K562 (cell line): ENCODE data around the gene NAT10. TPM values are rescaled to one million over a fixed set of nuclear protein-coding genes. Genes with fewer than 3 reads are reported as not detected.

ENCODE experiments used
- ATAC-seq: fragments of 200-7000 bp; cut with Tn5 transposase; 3 replicates; pipeline ENCODE4 v1.9.1; 2020; ENCODE audit warnings: moderate library complexity
- BruUV-seq: library from RNA; stranded (reverse); fragments of 400-500 nt; replicated peaks from 2 replicates; lab custom pipeline; 2021; lab: Mats Ljungman, UMichigan
- CTCF ChIA-PET: fragments of 300-600 bp; formaldehyde crosslinking; extraction: SDS; loops from one replicate; lab custom pipeline; 2021; ENCODE audit warnings: low intra/inter-chr PET ratio; lab: Yijun Ruan, JAX
- POLR2A ChIA-PET: fragments of 300-600, 350-650 bp; sonication (Branson Sonifier 250); formaldehyde crosslinking; extraction: SDS; loops from one replicate; lab custom pipeline; 2021; ENCODE audit warnings: antibody characterized with exemption, inconsistent platforms; lab: Yijun Ruan, JAX
- DNase-seq, 4 experiments: peaks; one replicate each; pipeline versions ENCODE4 v3.0.0 to v3.0.0-alpha.2; 2011 to 2018; ENCODE audit warnings: low spot score in 3 of 4, mixed read lengths in 3 of 4; ENCODE audit errors: extremely low read depth in 1 of 4
- FAIRE-seq: peaks from 2 replicates; lab custom pipeline; 2011; peaks lifted over from hg19 to GRCh38; lab: Jason Lieb, UNC
- H2AFZ ChIP-seq: 2 replicates; pipeline ENCODE4 v1.6.0; 2011; ENCODE audit warnings: low read depth, low read length, control low read depth, inconsistent platforms
- H3K27ac ChIP-seq: fragments of 200-600 bp; 3 replicates; pipeline ENCODE4 v1.8.0; 2011; ENCODE audit warnings: low read depth, mild to moderate bottlenecking, control low read depth, inconsistent platforms, low read length, moderate library complexity, mixed read lengths; ENCODE audit errors: extremely low read depth
- H3K27me3 ChIP-seq, 2 experiments: fragments of 300-600 bp in 1 of 2; 2 replicates in 1 of 2; 3 replicates in 1 of 2; pipeline versions ENCODE4 v1.6.0 to v1.8.0; 2011; ENCODE audit warnings: inconsistent platforms in 2 of 2, low read length in 2 of 2, mild to moderate bottlenecking in 1 of 2, mixed read lengths in 1 of 2, moderate library complexity in 1 of 2; ENCODE audit not compliant: control insufficient read depth in 2 of 2, insufficient read depth in 2 of 2
- H3K36me3 ChIP-seq: fragments of 300-600 bp; 3 replicates; pipeline ENCODE4 v1.8.0; 2011; ENCODE audit warnings: mild to moderate bottlenecking, low read length, inconsistent platforms; ENCODE audit not compliant: control insufficient read depth, insufficient read depth
- H3K4me1 ChIP-seq, 2 experiments: fragments of 200-600 bp in 1 of 2; replicated peaks in 1 of 2; 2 replicates in 1 of 2; 3 replicates in 1 of 2; pipeline versions ENCODE4 v1.5.1 to v1.8.0; 2011; ENCODE audit warnings: inconsistent platforms in 2 of 2, low read length in 2 of 2, mild to moderate bottlenecking in 1 of 2, mixed read lengths in 1 of 2, moderate library complexity in 1 of 2; ENCODE audit not compliant: control insufficient read depth in 2 of 2, insufficient read depth in 2 of 2
- H3K4me2 ChIP-seq: 2 replicates; pipeline ENCODE4 v1.6.1; 2011; ENCODE audit warnings: low read length, control low read depth, inconsistent platforms, mixed read lengths; ENCODE audit not compliant: insufficient read depth
- H3K4me3 ChIP-seq: fragments of 200-600 bp; sonication (generic), shearing (Covaris generic); 2 replicates; pipeline ENCODE4 v1.5.1; 2016; ENCODE audit warnings: control low read depth, inconsistent platforms
- H3K79me2 ChIP-seq: fragments of 200-600 bp; 3 replicates; pipeline ENCODE4 v1.8.0; 2011; ENCODE audit warnings: low read length, inconsistent platforms; ENCODE audit not compliant: control insufficient read depth, insufficient read depth
- H3K9ac ChIP-seq, 2 experiments: 2 replicates each; pipeline versions ENCODE4 v1.6.0 to v1.6.1; 2011; ENCODE audit warnings: low read depth in 2 of 2, low read length in 2 of 2, control low read depth in 1 of 2, inconsistent platforms in 1 of 2, mild to moderate bottlenecking in 1 of 2, mixed read lengths in 1 of 2; ENCODE audit not compliant: insufficient read depth in 1 of 2
- H3K9me1 ChIP-seq: one replicate; pipeline ENCODE4 v1.6.0; 2011; ENCODE audit warnings: inconsistent platforms, mild to moderate bottlenecking, low read length, moderate library complexity; ENCODE audit not compliant: control insufficient read depth, insufficient read depth
- H3K9me3 ChIP-seq: replicated peaks from 2 replicates; pipeline ENCODE4 v1.5.1; 2011; ENCODE audit warnings: low read depth, low read length, inconsistent platforms; ENCODE audit not compliant: control insufficient read depth, insufficient read depth
- H4K20me1 ChIP-seq: replicated peaks from 2 replicates; pipeline ENCODE4 v1.6.1; 2011; ENCODE audit warnings: low read length, inconsistent platforms, mixed read lengths; ENCODE audit not compliant: control insufficient read depth, insufficient read depth
- ARID3A ChIP-seq: IDR thresholded peaks from 2 replicates; pipeline ENCODE4 v1.6.1; 2012; ENCODE audit warnings: low read depth, low read length, improper control_type of control experiment, borderline replicate concordance
- CBX8 ChIP-seq: fragments of 200-600 bp; sonication (generic); IDR thresholded peaks from 2 replicates; pipeline ENCODE4 v1.6.1; 2012; ENCODE audit warnings: borderline replicate concordance, mixed run types, low read depth, mild to moderate bottlenecking, moderate library complexity, mixed read lengths, low read length, control low read depth, inconsistent platforms; ENCODE audit not compliant: poor library complexity, severe bottlenecking; ENCODE audit errors: extremely low read depth
- COPS2 ChIP-seq: fragments of 450-650 bp; conservative IDR thresholded peaks from 2 replicates; pipeline ENCODE4 v1.6.1; 2016; ENCODE audit warnings: mild to moderate bottlenecking, moderate library complexity
- CTCF ChIP-seq, 3 experiments: IDR thresholded peaks in 2 of 3; conservative IDR thresholded peaks in 1 of 3; 2 replicates each; pipeline ENCODE4 v1.5.1; 2011 to 2012; ENCODE audit warnings: low read length in 3 of 3, mild to moderate bottlenecking in 3 of 3, control low read depth in 2 of 3, improper control_type of control experiment in 1 of 3, inconsistent platforms in 1 of 3, low read depth in 1 of 3, mixed read lengths in 1 of 3, moderate library complexity in 1 of 3; ENCODE audit not compliant: insufficient read depth in 2 of 3
- SIN3B ChIP-seq: fragments of 450-650 bp; IDR thresholded peaks from 2 replicates; pipeline ENCODE4 v1.6.1; 2017; ENCODE audit warnings: low read depth, mild to moderate bottlenecking, moderate library complexity
- SP2 ChIP-seq: IDR thresholded peaks from 2 replicates; pipeline ENCODE4 v1.6.1; 2011; ENCODE audit warnings: mild to moderate bottlenecking, low read depth, low read length, moderate library complexity; ENCODE audit not compliant: poor library complexity, severe bottlenecking; ENCODE audit errors: extremely low read depth
- ZBTB17 ChIP-seq: fragments of 450-650 bp; formaldehyde crosslinking; IDR thresholded peaks from 2 replicates; pipeline ENCODE4 v1.4.0; 2020; ENCODE audit warnings: mild to moderate bottlenecking
- ZNF77 ChIP-seq: fragments of 250-450 bp; sonication (Bioruptor Pico); IDR thresholded peaks from 2 replicates; pipeline ENCODE4 v1.5.0; 2020
- WGBS: fragments of 100-300 bp; shearing (Covaris generic); methylation state at CpG from one replicate; pipeline ENCODE4 v1.1.6; 2016; ENCODE audit warnings: low coverage, mixed read lengths; ENCODE audit not compliant: insufficient coverage; ENCODE audit errors: missing lambda C conversion rate; 5-methylcytosine and 5-hydroxymethylcytosine counted together
- in situ Hi-C: fragments of 300-500 bp; cut with MboI; formaldehyde crosslinking; loops from 4 replicates; pipeline ENCODE4 v1.15.0; 2018; ENCODE audit warnings: inconsistent platforms, mixed read lengths
- intact Hi-C: fragments of 100-400 bp; cut with micrococcal nuclease; formaldehyde crosslinking; loops from 2 replicates; pipeline ENCODE4 v1.14.2; 2022
- polyA plus RNA-seq, 8 experiments: library from polyadenylated mRNA; depleted of rRNA in 4 of 8; stranded (reverse) in 5 of 8; unstranded in 3 of 8; fragments of >200 nt; fragmentation: Nextera tagmentation in 2 of 8; fragmentation: Illumina TruSeq in 1 of 8; extraction: Ambion mirVana in 2 of 8; extraction: Trizol in 1 of 8; gene quantifications; 2 replicates each; pipeline versions ENCODE4 v1.2.1 to v1.2.3, GENCODE V29; 2011 to 2014; ENCODE audit warnings: inconsistent platforms in 1 of 8, missing spikeins in 1 of 8
- total RNA-seq, 7 experiments: library from RNA; depleted of rRNA in 6 of 7; stranded (reverse); fragments of >200 nt in 6 of 7; fragmentation: Illumina TruSeq in 2 of 7; extraction: Trizol in 2 of 7; gene quantifications; 2 replicates each; pipeline versions ENCODE4 v1.2.1 to v1.2.3, GENCODE V29; 2011 to 2021; ENCODE audit warnings: low replicate concordance in 1 of 7
- TF ChIP-seq, protein P1 (sequence below): fragments of 250-450 bp; sonication (Bioruptor Pico); IDR thresholded peaks from 2 replicates; pipeline ENCODE4 v1.4.0; 2020; ENCODE audit warnings: borderline replicate concordance

NAT10 gene
- total and polyA plus RNA-seq, 9 of the 15 experiments (the other 6 are each of a cell fraction or from before 2014, with no cell fraction given) = 55.4 to 125 (median 86.3) TPM

DNA sequence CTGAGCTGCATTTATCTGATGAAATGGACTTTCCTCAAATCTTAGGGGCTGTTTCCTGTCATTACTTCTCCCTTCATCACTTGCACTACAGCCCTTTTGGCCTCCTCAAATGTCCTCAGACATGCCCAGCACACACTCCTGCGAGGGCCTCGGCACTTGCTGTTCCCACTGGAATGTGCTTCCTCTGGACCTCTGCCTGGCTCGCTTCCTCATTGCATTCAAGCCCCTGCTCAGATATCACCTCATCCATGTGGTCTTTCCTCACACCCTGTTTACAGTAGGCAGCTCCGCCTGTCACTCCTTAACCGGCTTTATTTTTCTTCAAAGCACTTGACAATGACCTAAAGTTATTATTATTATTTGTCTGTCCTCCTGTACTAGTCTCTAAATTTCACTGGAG is 9.0 kb downstream of the NAT10 start (continued):
- TF ChIP-seq SP2 = no peak
- TF ChIP-seq COPS2 = no peak
- no peak for TF ChIP-seq CBX8
- no peak for TF ChIP-seq CTCF (IDR thresholded peaks at IDR 0.05 in 2 of 3, conservative IDR thresholded peaks at IDR 0.05 in 1 of 3; ENCODE audit: insufficient read depth in 2 of 3, low read depth in 1 of 3, low read length in 3 of 3)
- no peak for TF ChIP-seq ZBTB17 (CRISPR knock-in tag)

- ATAC-seq (no peak), FAIRE-seq (no peak), DNase-seq (no peak)
- no peaks in the 10 kb centered on the region for H3K9me3 ChIP-seq
- TF ChIP-seq, protein P1, sequence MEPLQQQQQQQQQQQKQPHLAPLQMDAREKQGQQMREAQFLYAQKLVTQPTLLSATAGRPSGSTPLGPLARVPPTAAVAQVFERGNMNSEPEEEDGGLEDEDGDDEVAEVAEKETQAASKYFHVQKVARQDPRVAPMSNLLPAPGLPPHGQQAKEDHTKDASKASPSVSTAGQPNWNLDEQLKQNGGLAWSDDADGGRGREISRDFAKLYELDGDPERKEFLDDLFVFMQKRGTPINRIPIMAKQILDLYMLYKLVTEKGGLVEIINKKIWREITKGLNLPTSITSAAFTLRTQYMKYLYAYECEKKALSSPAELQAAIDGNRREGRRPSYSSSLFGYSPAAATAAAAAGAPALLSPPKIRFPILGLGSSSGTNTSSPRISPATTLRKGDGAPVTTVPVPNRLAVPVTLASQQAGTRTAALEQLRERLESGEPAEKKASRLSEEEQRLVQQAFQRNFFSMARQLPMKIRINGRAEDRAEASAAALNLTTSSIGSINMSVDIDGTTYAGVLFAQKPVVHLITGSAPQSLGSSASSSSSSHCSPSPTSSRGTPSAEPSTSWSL (CRISPR knock-in tag) = no peak
- TF ChIP-seq ZNF77 (no peak), SIN3B (no peak), ARID3A (no peak)
- H2AFZ ChIP-seq = no peak overlapping the region
- WGBS = 89% methylated on average over 3 of the region's 4 CpGs
- H3K79me2 ChIP-seq = no peaks in the 10 kb centered on the region
- intact Hi-C loops = no loop called here
- H4K20me1 ChIP-seq = no peaks in the 10 kb centered on the region
- ChIA-PET POLR2A (no interaction called here), CTCF (no interaction called here)
- no TSS peak for BruUV-seq
- H3K36me3 ChIP-seq = peaks cover 91% of the 10 kb centered on the region
- no peaks in the 10 kb centered on the region for H3K9me1 ChIP-seq
- in situ Hi-C loops = no loop called here
- H3K4me3 ChIP-seq = no peak overlapping the region
- no peak overlapping the region for H3K27ac ChIP-seq
- no peak overlapping the region for H3K4me2 ChIP-seq
- H3K27me3 ChIP-seq = no peaks in the 10 kb centered on the region
- no peak overlapping the region for H3K9ac ChIP-seq
- no peaks in the 10 kb centered on the region for H3K4me1 ChIP-seq
These were observed 15.2 kb downstream of the NAT10 start for GRCh38 chr11:34120651-34121050.
